B cell (primary cell): ENCODE data around the gene HS3ST5. TPM values are rescaled to one million over a fixed set of nuclear protein-coding genes. Genes with fewer than 3 reads are reported as not detected.

Experiments
- ATAC-seq: fragments of 200-7000 bp; cut with Tn5 transposase; one replicate; pipeline ENCODE4 v1.10.0; 2021; ENCODE audit warnings: low read depth, mild to moderate bottlenecking, moderate number of reproducible peaks, moderate library complexity
- CTCF ChIA-PET: fragments of 350-600 bp; sonication (Branson Sonifier 250); formaldehyde crosslinking; loops from one replicate; lab custom pipeline; 2021; ENCODE audit warnings: antibody characterized with exemption, inconsistent platforms; lab: Charles Lee
- POLR2A ChIA-PET: fragments of 350-600 bp; sonication (Branson Sonifier 250); formaldehyde crosslinking; loops from one replicate; lab custom pipeline; 2021; ENCODE audit warnings: antibody characterized with exemption; lab: Charles Lee
- DNase-seq: peaks from one replicate; pipeline ENCODE4 v3.0.0; 2013
- H2AFZ ChIP-seq: 2 replicates; pipeline ENCODE4 v1.6.1; 2012; ENCODE audit warnings: mild to moderate bottlenecking, low read depth, low read length; ENCODE audit not compliant: insufficient read depth, poor library complexity, severe bottlenecking
- H3K27ac ChIP-seq, 2 donors: 1 replicate in 1 of 2; 2 replicates in 1 of 2; pipeline ENCODE4 v1.5.1; 2012 to 2013; ENCODE audit warnings: low read length in 2 of 2, mild to moderate bottlenecking in 2 of 2, moderate library complexity in 1 of 2
- H3K27me3 ChIP-seq, 4 experiments: fragments of 200-600 bp in 1 of 4; sonication (generic) in 1 of 4; replicated peaks in 1 of 4; 1 replicate in 2 of 4; 2 replicates in 2 of 4; pipeline versions ENCODE4 v1.6.1 to v1.7.0; 2013 to 2016; ENCODE audit warnings: low read length in 3 of 4, mild to moderate bottlenecking in 2 of 4, mixed read lengths in 1 of 4, moderate library complexity in 1 of 4; ENCODE audit not compliant: insufficient read depth in 4 of 4, control insufficient read depth in 3 of 4; ENCODE audit errors: control extremely low read depth in 1 of 4
- H3K36me3 ChIP-seq, 2 experiments: replicated peaks in 1 of 2; 1 replicate in 1 of 2; 2 replicates in 1 of 2; pipeline versions ENCODE4 v1.6.1 to v1.7.1; 2013; ENCODE audit warnings: low read length in 1 of 2; ENCODE audit not compliant: insufficient read depth in 2 of 2, control insufficient read depth in 1 of 2; ENCODE audit errors: control extremely low read depth in 1 of 2, extremely low read depth in 1 of 2
- H3K4me1 ChIP-seq, 2 donors: fragments of 200-600 bp in 1 of 2; sonication (generic) in 1 of 2; 1 replicate in 1 of 2; 2 replicates in 1 of 2; pipeline versions ENCODE4 v1.5.1 to v1.6.1; 2013 to 2017; ENCODE audit warnings: low read length in 2 of 2; ENCODE audit not compliant: control insufficient read depth in 2 of 2, insufficient read depth in 2 of 2
- H3K4me2 ChIP-seq: replicated peaks from 2 replicates; pipeline ENCODE3; 2012; ENCODE audit warnings: mild to moderate bottlenecking, low read depth, low read length; ENCODE audit not compliant: poor library complexity, severe bottlenecking
- H3K4me3 ChIP-seq, 5 experiments: fragments of 200-600 bp in 1 of 5; sonication (generic) in 1 of 5; 1 replicate in 3 of 5; 2 replicates in 2 of 5; pipeline versions ENCODE4 v1.5.1 to v1.7.0; 2011 to 2016; ENCODE audit warnings: low read length in 4 of 5, mild to moderate bottlenecking in 4 of 5, low read depth in 2 of 5, control low read depth in 1 of 5, moderate library complexity in 1 of 5; ENCODE audit not compliant: insufficient read depth in 1 of 5; ENCODE audit errors: control extremely low read depth in 1 of 5, extremely low read depth in 1 of 5
- H3K79me2 ChIP-seq: fragments of 200-600 bp; sonication (generic); one replicate; pipeline ENCODE4 v1.6.0; 2016; ENCODE audit warnings: low read length; ENCODE audit not compliant: control insufficient read depth, insufficient read depth
- H3K9ac ChIP-seq: fragments of 200-600 bp; sonication (generic); 2 replicates; pipeline ENCODE4 v1.6.1; 2017; ENCODE audit warnings: mild to moderate bottlenecking, low read length, moderate library complexity
- H3K9me3 ChIP-seq, 3 donors: one replicate each; pipeline versions ENCODE4 v1.6.1 to v1.7.1; 2013; ENCODE audit warnings: low read length in 2 of 3; ENCODE audit not compliant: control insufficient read depth in 2 of 3, insufficient read depth in 1 of 3; ENCODE audit errors: control extremely low read depth in 1 of 3
- H4K20me1 ChIP-seq: 2 replicates; pipeline ENCODE4 v1.6.0; 2012; ENCODE audit warnings: mild to moderate bottlenecking, low read length; ENCODE audit not compliant: insufficient read depth, control insufficient read depth, poor library complexity, severe bottlenecking
- H3K27ac Mint-ChIP-seq: one replicate; pipeline ENCODE4 v1.8.0; 2021; ENCODE audit warnings: mixed read lengths
- H3K27me3 Mint-ChIP-seq: one replicate; pipeline ENCODE4 v1.8.0; 2021; ENCODE audit warnings: mixed read lengths
- H3K4me1 Mint-ChIP-seq: one replicate; pipeline ENCODE4 v1.8.0; 2021; ENCODE audit warnings: mixed read lengths
- H3K4me3 Mint-ChIP-seq: one replicate; pipeline ENCODE4 v1.8.0; 2021; ENCODE audit warnings: mixed read lengths
- H3K9me3 Mint-ChIP-seq: one replicate; pipeline ENCODE4 v1.8.0; 2022; ENCODE audit warnings: mixed read lengths; ENCODE audit not compliant: insufficient read depth
- CTCF ChIP-seq: fragments of 200-600 bp; IDR thresholded peaks from one replicate; pipeline ENCODE4 v1.8.0; 2022; ENCODE audit warnings: antibody characterized with exemption, mild to moderate bottlenecking
- EZH2 ChIP-seq: IDR thresholded peaks from 2 replicates; pipeline ENCODE4 v1.6.1; 2012; ENCODE audit warnings: borderline replicate concordance, low read depth, mild to moderate bottlenecking, moderate library complexity, low read length; ENCODE audit not compliant: insufficient read depth, poor library complexity, severe bottlenecking
- WGBS: methylation state at CpG from one replicate; pipeline ENCODE4 v1.1.5; 2013; ENCODE audit warnings: missing lambda C conversion rate; ENCODE audit not compliant: insufficient coverage; 5-methylcytosine and 5-hydroxymethylcytosine counted together
- intact Hi-C: fragments of 100-400 bp; cut with micrococcal nuclease; formaldehyde crosslinking; loops from one replicate; pipeline ENCODE4 v1.10.0; 2022
- polyA plus RNA-seq: library from polyadenylated mRNA; depleted of rRNA; stranded (reverse); fragments of >200 nt; gene quantifications from 2 replicates; pipeline ENCODE4 v1.2.3, GENCODE V29; 2012
- total RNA-seq, 2 donors: library from RNA; stranded (reverse); fragments of 120-200 nt in 1 of 2; gene quantifications; 1 replicate in 1 of 2; 2 replicates in 1 of 2; pipeline versions ENCODE4 v1.2.3 to v1.2.4, GENCODE V29; 2013 to 2022

The HS3ST5 gene
- total and polyA plus RNA-seq, 2 donors (not counting 1 experiment from before 2014, with no cell fraction given): not detected

GRCh38 chr6:114390176-114390575, 47.4 kb upstream of the HS3ST5 start:
- H2AFZ ChIP-seq: no peak overlapping the region
- no peaks in the 10 kb centered on the region for H3K27me3 Mint-ChIP-seq
- H3K27ac ChIP-seq: no peak overlapping the region
- WGBS: 76% methylated on average over 2 of the region's 2 CpGs
- H3K4me1 Mint-ChIP-seq: no peaks in the 10 kb centered on the region
- TF ChIP-seq CTCF: no peak
- no peak for TF ChIP-seq EZH2
- intact Hi-C loops: no loop called here
- POLR2A ChIA-PET: no interaction called here
- H3K4me1 ChIP-seq: no peaks in the 10 kb centered on the region
- no peak overlapping the region for H3K4me3 Mint-ChIP-seq
- no peaks in the 10 kb centered on the region for H3K27me3 ChIP-seq
- DNase-seq: no peak
- H3K9me3 ChIP-seq: no peaks in the 10 kb centered on the region
- no peaks in the 10 kb centered on the region for H3K79me2 ChIP-seq
- CTCF ChIA-PET: no interaction called here
- no peaks in the 10 kb centered on the region for H3K36me3 ChIP-seq
- H3K9ac ChIP-seq: no peak overlapping the region
- no peaks in the 10 kb centered on the region for H4K20me1 ChIP-seq
- H3K4me2 ChIP-seq: no peak overlapping the region
- H3K27ac Mint-ChIP-seq: no peak overlapping the region
- H3K9me3 Mint-ChIP-seq: no peaks in the 10 kb centered on the region
- no peak overlapping the region for H3K4me3 ChIP-seq
- no peak for ATAC-seq

- POLR2A ChIA-PET: no interaction called here
- H3K9me3 ChIP-seq: no peaks in the 10 kb centered on the region
- intact Hi-C loops: no loop called here
These were observed 46.3 kb upstream of the HS3ST5 start for GRCh38 chr6:114389111-114389510.

More at GRCh38 chr6:114389111-114389510, 46.3 kb upstream of the HS3ST5 start:
- no peaks in the 10 kb centered on the region for H3K36me3 ChIP-seq
- no peak overlapping the region for H3K4me2 ChIP-seq
- H2AFZ ChIP-seq: no peak overlapping the region
- Mint-ChIP-seq H3K9me3 (no peaks in the 10 kb centered on the region), H3K27ac (no peak overlapping the region), H3K27me3 (no peaks in the 10 kb centered on the region), H3K4me3 (no peak overlapping the region), H3K4me1 (no peaks in the 10 kb centered on the region)
- no peak overlapping the region for H3K27ac ChIP-seq
- no peak overlapping the region for H3K4me3 ChIP-seq
- H3K9ac ChIP-seq: no peak overlapping the region
- no peaks in the 10 kb centered on the region for H3K79me2 ChIP-seq
- H3K4me1 ChIP-seq: no peaks in the 10 kb centered on the region
- no peaks in the 10 kb centered on the region for H3K27me3 ChIP-seq
- ATAC-seq (no peak), DNase-seq (no peak)
- TF ChIP-seq CTCF (no peak), EZH2 (no peak)
- no peaks in the 10 kb centered on the region for H4K20me1 ChIP-seq
- CTCF ChIA-PET: no interaction called here
